GM12875 (cell line): ENCODE measurements around the gene CDKN1C.

Source experiments
- H3K4me3 ChIP-seq: one replicate; pipeline ENCODE4 v1.5.1; 2011; ENCODE audit warnings: low read depth, low read length, control low read depth
- TF ChIP-seq, protein P1 (sequence below): IDR thresholded peaks from 2 replicates; pipeline ENCODE4 v1.5.1; 2011; ENCODE audit warnings: low read depth, mild to moderate bottlenecking, control low read depth, inconsistent platforms, low read length, moderate library complexity, borderline replicate concordance; ENCODE audit not compliant: insufficient read depth

The CDKN1C gene

DNA sequence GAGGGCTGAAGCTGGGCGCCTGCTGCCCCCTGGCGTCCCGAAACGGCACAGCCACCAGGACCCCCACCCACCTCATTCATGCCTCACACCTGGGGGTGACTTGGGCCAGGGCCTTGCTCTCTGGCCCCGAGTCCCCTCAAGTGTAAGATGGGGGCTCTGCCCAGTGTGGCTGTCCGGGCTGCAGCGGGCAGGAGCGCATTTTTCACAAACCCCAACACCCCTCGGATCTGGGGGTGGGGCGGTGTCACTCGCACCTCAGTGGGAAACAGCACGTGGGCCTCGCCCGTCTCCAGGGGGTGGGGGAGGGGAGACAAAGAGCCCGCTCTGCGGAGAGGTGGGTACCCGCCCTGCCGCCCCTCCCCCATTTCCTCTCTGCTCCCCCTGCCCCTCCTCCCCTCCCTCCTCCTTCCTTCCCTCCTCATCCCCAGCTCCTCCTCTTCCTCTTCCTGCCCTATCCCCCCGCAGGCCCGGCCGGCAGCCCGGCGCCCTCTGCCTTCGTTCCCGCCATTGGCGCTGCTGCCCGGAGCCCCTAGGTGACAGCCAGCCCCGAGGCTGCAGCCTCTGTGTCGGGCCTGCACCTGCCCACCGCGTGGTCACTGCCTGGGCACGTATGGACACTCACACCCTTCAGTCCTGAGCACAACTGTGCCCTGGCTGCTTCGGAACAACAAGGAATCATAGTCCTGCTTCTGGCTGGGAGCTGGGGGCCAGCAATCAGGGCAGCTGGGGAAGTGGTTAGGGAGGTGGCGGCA, 6.8 kb upstream of the CDKN1C start:
- H3K4me3 ChIP-seq = peak overlapping the region; percentile 35
- TF ChIP-seq, protein P1, sequence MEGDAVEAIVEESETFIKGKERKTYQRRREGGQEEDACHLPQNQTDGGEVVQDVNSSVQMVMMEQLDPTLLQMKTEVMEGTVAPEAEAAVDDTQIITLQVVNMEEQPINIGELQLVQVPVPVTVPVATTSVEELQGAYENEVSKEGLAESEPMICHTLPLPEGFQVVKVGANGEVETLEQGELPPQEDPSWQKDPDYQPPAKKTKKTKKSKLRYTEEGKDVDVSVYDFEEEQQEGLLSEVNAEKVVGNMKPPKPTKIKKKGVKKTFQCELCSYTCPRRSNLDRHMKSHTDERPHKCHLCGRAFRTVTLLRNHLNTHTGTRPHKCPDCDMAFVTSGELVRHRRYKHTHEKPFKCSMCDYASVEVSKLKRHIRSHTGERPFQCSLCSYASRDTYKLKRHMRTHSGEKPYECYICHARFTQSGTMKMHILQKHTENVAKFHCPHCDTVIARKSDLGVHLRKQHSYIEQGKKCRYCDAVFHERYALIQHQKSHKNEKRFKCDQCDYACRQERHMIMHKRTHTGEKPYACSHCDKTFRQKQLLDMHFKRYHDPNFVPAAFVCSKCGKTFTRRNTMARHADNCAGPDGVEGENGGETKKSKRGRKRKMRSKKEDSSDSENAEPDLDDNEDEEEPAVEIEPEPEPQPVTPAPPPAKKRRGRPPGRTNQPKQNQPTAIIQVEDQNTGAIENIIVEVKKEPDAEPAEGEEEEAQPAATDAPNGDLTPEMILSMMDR = peak; percentile 96

DNA sequence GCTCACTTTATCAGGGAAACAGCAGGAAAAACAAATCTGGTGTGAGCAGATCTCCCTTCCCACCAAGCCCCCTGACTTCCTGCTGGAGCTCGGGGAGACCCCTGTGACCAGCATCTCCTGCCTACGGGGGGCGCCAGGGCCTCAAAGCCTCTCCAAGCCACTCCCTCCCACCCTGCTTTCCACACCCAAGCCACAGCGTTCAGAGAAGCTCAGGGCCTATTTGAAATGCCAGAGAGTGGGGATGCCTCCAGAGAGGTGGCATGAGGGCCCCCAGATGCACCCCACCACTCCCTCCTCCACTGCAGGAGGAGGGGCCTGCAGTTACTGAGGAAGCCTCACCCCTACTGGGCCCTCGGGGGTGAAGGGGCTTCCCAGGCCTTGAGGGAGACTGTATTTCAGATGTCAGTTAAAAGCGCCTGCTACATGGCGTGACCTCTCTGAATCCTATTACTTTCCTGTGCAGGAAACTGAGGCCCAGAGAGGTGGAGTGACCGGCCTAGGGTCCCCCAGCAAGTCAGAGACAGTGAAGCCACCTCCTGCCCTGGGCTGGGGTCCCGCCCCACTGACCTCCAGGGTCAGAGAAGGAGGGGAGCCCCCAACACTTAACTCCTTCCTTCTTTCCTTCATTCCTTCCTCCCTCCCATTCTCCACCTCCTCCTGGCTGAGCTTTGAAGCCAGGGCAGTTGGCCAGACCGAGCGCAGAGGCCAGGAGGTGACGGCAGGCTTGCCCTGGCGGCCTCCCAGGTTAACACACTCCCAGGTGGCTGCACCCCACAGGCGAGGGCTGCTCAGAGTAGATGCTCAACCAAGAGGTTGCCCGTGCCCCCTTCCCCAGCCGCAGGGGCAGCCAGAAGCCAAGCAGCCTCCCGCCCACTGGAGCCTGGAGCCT, 6.0 kb upstream of the CDKN1C start:
- TF ChIP-seq, protein P1 = no peak
- H3K4me3 ChIP-seq = no peak overlapping the region

DNA sequence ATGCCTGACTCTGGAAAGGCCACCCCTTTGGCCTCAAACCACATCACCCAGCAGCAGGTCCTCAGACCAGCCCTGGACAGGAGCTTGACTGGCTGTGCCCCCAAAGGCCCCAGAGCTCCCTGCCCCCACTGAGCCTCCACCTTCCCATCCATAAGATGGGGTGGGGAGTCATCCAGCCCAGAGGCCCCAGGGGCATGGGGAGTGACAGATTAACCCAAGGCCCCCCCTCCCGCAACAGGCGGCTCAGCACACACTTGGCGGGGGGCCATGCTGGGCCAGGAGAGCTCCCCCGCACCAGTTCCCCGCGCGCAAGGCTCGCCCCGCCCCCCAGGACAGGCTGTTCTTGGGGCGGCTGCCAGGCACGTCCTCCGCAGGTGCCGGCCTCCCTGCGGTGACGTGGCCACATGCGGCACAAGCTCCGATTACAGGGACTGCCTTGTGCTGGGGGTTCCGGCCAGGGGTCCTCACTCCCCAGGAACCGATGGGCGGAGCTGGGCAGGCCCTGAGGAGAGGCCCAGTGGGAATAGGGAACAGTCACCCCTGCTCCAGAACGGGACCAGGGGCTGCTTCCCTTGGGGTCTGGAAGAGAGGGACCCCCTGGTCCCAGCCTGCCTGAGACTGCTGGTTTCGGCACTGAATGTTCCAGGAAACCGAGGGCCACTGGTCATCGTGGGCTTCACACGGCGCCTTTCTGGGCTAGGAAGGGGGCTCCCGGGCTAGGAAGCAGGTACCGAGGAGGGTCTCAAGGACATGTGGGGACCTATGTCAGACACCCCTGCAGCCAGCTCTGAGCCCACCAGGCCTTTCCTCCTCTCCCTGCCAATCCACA, 5.1 kb upstream of the CDKN1C start:
- TF ChIP-seq, protein P1 = no peak
- no peak overlapping the region for H3K4me3 ChIP-seq

DNA sequence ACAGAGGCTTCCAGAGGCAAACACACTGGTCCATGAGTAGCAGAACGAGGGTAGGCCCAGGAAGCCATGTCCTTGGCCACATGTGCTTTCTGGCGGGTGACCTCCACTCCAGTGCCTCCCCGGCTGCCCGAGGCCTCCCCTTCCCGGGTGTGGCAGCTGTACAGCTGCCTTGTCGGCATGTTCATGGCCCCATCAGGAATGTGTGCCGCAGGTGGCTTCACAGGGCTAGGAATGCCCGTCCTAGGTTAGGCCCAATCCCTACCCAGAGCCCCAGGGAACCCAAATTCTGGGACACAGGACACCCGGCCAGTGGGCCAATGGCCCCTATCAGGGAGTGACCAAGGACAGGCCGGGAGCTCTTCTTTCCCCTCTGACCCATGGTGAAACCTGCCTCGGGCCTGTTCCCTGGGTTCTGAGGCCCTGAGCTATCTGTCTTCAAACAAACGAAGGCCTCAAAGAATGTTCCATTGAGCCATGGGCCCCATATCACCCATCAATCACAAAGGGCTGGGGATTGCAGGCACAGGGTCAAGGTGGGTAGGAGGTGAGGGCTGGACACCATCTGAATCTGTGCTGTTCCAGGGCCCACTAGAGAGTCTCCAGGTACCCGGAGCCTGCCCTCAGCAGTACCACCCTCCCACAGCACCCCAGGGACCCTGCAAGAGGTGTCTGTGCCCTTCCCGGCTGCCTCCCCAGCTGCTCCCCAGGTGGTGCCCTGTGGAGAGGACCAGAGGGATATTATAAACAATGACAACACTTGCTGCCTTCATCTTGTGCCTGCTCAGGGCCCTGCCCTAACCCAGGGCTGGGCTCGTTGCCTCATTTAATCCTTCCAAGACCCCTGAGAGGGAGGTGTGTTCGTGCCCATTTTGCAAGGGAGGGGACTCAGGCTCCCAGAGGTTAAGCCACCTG, 4.0 kb upstream of the CDKN1C start:
- TF ChIP-seq, protein P1 = no peak
- H3K4me3 ChIP-seq = no peak overlapping the region

DNA sequence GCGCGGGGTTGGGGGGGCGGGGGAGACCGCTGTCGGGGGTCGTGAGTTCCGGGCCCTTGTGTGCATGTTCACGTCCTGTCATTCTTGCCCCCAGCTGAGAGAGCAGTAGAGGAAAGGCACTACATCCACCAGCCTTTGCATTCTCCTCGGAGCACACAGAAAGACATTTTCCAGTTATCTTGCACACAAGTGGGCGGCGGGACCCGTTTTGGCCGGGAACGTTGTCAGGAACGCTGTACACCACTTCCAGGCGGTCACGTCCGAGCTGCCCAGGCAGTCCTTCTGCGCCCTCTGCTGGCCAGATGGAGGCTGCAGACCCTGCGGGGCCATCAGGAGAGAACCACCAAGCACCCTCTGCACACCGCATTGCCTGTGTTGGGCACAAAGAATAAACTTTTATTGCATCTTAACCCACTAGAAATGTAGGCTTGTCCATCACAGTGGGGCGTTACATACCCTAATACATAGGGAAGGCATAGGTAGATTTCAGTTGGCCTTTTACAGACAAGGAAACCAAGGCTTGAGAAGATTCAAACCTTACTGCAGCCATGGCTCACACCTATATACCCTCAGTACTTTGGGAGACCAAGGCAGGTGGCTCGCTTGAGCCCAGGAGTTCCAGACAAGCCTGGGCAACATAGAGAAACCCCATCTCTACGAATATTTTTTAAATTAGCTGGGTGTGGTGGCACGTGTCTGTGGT, 2.8 kb upstream of the CDKN1C start:
- TF ChIP-seq, protein P1 = peak; percentile 97
- H3K4me3 ChIP-seq = no peak overlapping the region
